Stimulated activated memory B cell treated with anti-CD40 and anti-IgM and Interleukin-4, amounts not matched to agents 10 μg/mL and 1 μg/mL and 100 μg/mL, for 72 hours (primary cell): Measurements from ENCODE around the gene GLIS2.
A peak's percentile ranks its signal among the peaks of the same experiment; 100 is the strongest.

Experiments used
- ATAC-seq: fragments of 150-1000 bp; cut with Tn5 transposase; 2 replicates; pipeline ENCODE4 v1.10.0; 2021
- H3K27ac Mint-ChIP-seq: one replicate; pipeline ENCODE4 v1.8.0; 2022; ENCODE audit warnings: mild to moderate bottlenecking, mixed read lengths
- H3K27me3 Mint-ChIP-seq: one replicate; pipeline ENCODE4 v1.8.0; 2022; ENCODE audit warnings: mixed read lengths
- H3K36me3 Mint-ChIP-seq: one replicate; pipeline ENCODE4 v1.8.0; 2022; ENCODE audit warnings: mixed read lengths
- H3K4me1 Mint-ChIP-seq: one replicate; pipeline ENCODE4 v1.8.0; 2022; ENCODE audit warnings: mixed read lengths
- H3K4me3 Mint-ChIP-seq: one replicate; pipeline ENCODE4 v1.8.0; 2022; ENCODE audit warnings: mild to moderate bottlenecking, moderate library complexity, mixed read lengths
- H3K9me3 Mint-ChIP-seq: one replicate; pipeline ENCODE4 v1.8.0; 2022; ENCODE audit warnings: mixed read lengths

The GLIS2 gene

GRCh38 chr16:4371357-4372000 lies 55.6 kb downstream of the GLIS2 start, which contains the start of gene VASN:
Gene VASN, plus strand, starts transcription at chr16:4371848. Its CDS starts 9,030 bp downstream, at chr16:4380878.
- Mint-ChIP-seq H3K27ac (no peak within 1 kb of the TSS), H3K4me1 (peaks cover 58% of the 10 kb centered on the region), H3K27me3 (no peaks in the 10 kb centered on the region), H3K9me3 (no peaks in the 10 kb centered on the region), H3K36me3 (peaks cover 14% of the 10 kb centered on the region), H3K4me3 (peak within 1 kb of the TSS; percentile 74)
- peak; percentile 81 for ATAC-seq

GRCh38 chr16:4372001-4372577 lies 56.2 kb downstream of the GLIS2 start:
- no peaks in the 10 kb centered on the region for H3K27me3 Mint-ChIP-seq
- H3K9me3 Mint-ChIP-seq: no peaks in the 10 kb centered on the region
- H3K4me3 Mint-ChIP-seq: peak overlapping the region; percentile 74
- H3K27ac Mint-ChIP-seq: no peak overlapping the region
- peaks cover 14% of the 10 kb centered on the region for H3K36me3 Mint-ChIP-seq
- peak; percentile 57 for ATAC-seq
- peaks cover 51% of the 10 kb centered on the region for H3K4me1 Mint-ChIP-seq

- Mint-ChIP-seq H3K4me3 (peak overlapping the region; percentile 7), H3K4me1 (peaks cover 47% of the 10 kb centered on the region), H3K36me3 (peaks cover 11% of the 10 kb centered on the region), H3K27ac (no peak overlapping the region), H3K9me3 (no peaks in the 10 kb centered on the region), H3K27me3 (no peaks in the 10 kb centered on the region)
- peak; percentile 62 for ATAC-seq
Measured at GRCh38 chr16:4372578-4373355, 56.9 kb downstream of the GLIS2 start.

- Mint-ChIP-seq H3K4me3 (peak overlapping the region; percentile 7), H3K9me3 (no peaks in the 10 kb centered on the region), H3K27me3 (no peaks in the 10 kb centered on the region), H3K4me1 (peaks cover 51% of the 10 kb centered on the region), H3K36me3 (peaks cover 14% of the 10 kb centered on the region), H3K27ac (no peak overlapping the region)
- ATAC-seq: no peak
Measured at GRCh38 chr16:4373356-4373908, 57.6 kb downstream of the GLIS2 start.

- no peaks in the 10 kb centered on the region for H3K9me3 Mint-ChIP-seq
- H3K4me1 Mint-ChIP-seq: peaks cover 51% of the 10 kb centered on the region
- H3K36me3 Mint-ChIP-seq: peaks cover 14% of the 10 kb centered on the region
- H3K27ac Mint-ChIP-seq: no peak overlapping the region
- no peak overlapping the region for H3K4me3 Mint-ChIP-seq
- no peak for ATAC-seq
- no peaks in the 10 kb centered on the region for H3K27me3 Mint-ChIP-seq
Measured at GRCh38 chr16:4373909-4374742, 58.3 kb downstream of the GLIS2 start.

GRCh38 chr16:4375717-4376116 lies 59.9 kb downstream of the GLIS2 start:
- Mint-ChIP-seq H3K36me3 (peaks cover 20% of the 10 kb centered on the region), H3K27me3 (no peaks in the 10 kb centered on the region), H3K4me1 (peaks cover 50% of the 10 kb centered on the region), H3K4me3 (no peak overlapping the region), H3K27ac (no peak overlapping the region), H3K9me3 (no peaks in the 10 kb centered on the region)
- ATAC-seq: no peak

- H3K4me3 Mint-ChIP-seq: no peak overlapping the region
- H3K27me3 Mint-ChIP-seq: no peaks in the 10 kb centered on the region
- no peaks in the 10 kb centered on the region for H3K9me3 Mint-ChIP-seq
- peaks cover 53% of the 10 kb centered on the region for H3K4me1 Mint-ChIP-seq
- ATAC-seq: no peak
- H3K27ac Mint-ChIP-seq: no peak overlapping the region
- peaks cover 23% of the 10 kb centered on the region for H3K36me3 Mint-ChIP-seq
Measured at GRCh38 chr16:4376126-4376892, 60.4 kb downstream of the GLIS2 start.

GRCh38 chr16:4376893-4377572 lies 61.2 kb downstream of the GLIS2 start:
- no peaks in the 10 kb centered on the region for H3K9me3 Mint-ChIP-seq
- no peak overlapping the region for H3K4me3 Mint-ChIP-seq
- H3K4me1 Mint-ChIP-seq: peaks cover 51% of the 10 kb centered on the region
- no peak for ATAC-seq
- H3K27ac Mint-ChIP-seq: no peak overlapping the region
- peaks cover 29% of the 10 kb centered on the region for H3K36me3 Mint-ChIP-seq
- H3K27me3 Mint-ChIP-seq: no peaks in the 10 kb centered on the region

- Mint-ChIP-seq H3K4me1 (peaks cover 45% of the 10 kb centered on the region), H3K27ac (no peak overlapping the region), H3K9me3 (no peaks in the 10 kb centered on the region), H3K4me3 (no peak overlapping the region), H3K27me3 (no peaks in the 10 kb centered on the region), H3K36me3 (peaks cover 34% of the 10 kb centered on the region)
- no peak for ATAC-seq
Measured at GRCh38 chr16:4377573-4378154, 61.8 kb downstream of the GLIS2 start.

- Mint-ChIP-seq H3K27ac (no peak overlapping the region), H3K4me1 (peaks cover 40% of the 10 kb centered on the region), H3K4me3 (no peak overlapping the region), H3K27me3 (no peaks in the 10 kb centered on the region), H3K36me3 (peaks cover 39% of the 10 kb centered on the region), H3K9me3 (no peaks in the 10 kb centered on the region)
- peak; percentile 14 for ATAC-seq
Measured at GRCh38 chr16:4378161-4378666, 62.3 kb downstream of the GLIS2 start.

- Mint-ChIP-seq H3K27me3 (no peaks in the 10 kb centered on the region), H3K9me3 (no peaks in the 10 kb centered on the region), H3K4me3 (no peak overlapping the region), H3K36me3 (peaks cover 44% of the 10 kb centered on the region), H3K4me1 (peaks cover 30% of the 10 kb centered on the region), H3K27ac (no peak overlapping the region)
- no peak for ATAC-seq
Measured at GRCh38 chr16:4378999-4379690, 63.3 kb downstream of the GLIS2 start.

- Mint-ChIP-seq H3K27me3 (no peaks in the 10 kb centered on the region), H3K36me3 (peaks cover 47% of the 10 kb centered on the region), H3K4me3 (no peak overlapping the region), H3K27ac (no peak overlapping the region), H3K9me3 (no peaks in the 10 kb centered on the region), H3K4me1 (peaks cover 20% of the 10 kb centered on the region)
- no peak for ATAC-seq
Measured at GRCh38 chr16:4380119-4381063, 64.5 kb downstream of the GLIS2 start.
